ENCODE measurements around the gene TBL1Y. TPM values are rescaled to one million over a fixed set of nuclear protein-coding genes. Genes with fewer than 3 reads are reported as not detected.
A peak's percentile ranks its signal among the peaks of the same experiment; 100 is the strongest.

Gene TBL1Y
- total and polyA plus RNA-seq, 12 donors: 0.09 TPM; not detected in 11

GRCh38 chrY:7085606-7086005, 175.1 kb downstream of the TBL1Y start:
- TF ChIP-seq CTCF (IDR thresholded peaks at IDR 0.05): peak in 7 of 9 donors; percentile 41 to 73 (median 67)
- H3K4me1 ChIP-seq: no peaks in the 10 kb centered on the region
- no peak overlapping the region for H3K4me3 ChIP-seq
- intact Hi-C loops (cut with DNase I): loop anchor here in 5 of 10 donors (2.0 to 5.0 kb wide), 3 partner anchors 118 to 121 kb away; no protein-coding TSS in a partner anchor
- H3K27ac ChIP-seq: no peak overlapping the region
- no peaks in the 10 kb centered on the region for H3K27me3 ChIP-seq
- 0 to 1% methylated on average over 10 of the region's 10 CpGs for whole genome bisulfite sequencing, 2 donors
- DNase-seq (peak; percentile 39 to 66), ATAC-seq (peak in 4 of 8 donors; percentile 55 to 71 (median 62))
- no peaks in the 10 kb centered on the region for H3K36me3 ChIP-seq
- no peaks in the 10 kb centered on the region for H3K9me3 ChIP-seq

GRCh38 chrY:7092836-7093235, 182.3 kb downstream of the TBL1Y start:
- H3K27ac ChIP-seq: no peak overlapping the region
- WGBS, 2 donors: 30 to 44% methylated on average over 1 of the region's 1 CpG
- H3K36me3 ChIP-seq: no peaks in the 10 kb centered on the region
- intact Hi-C loops (cut with DNase I): no loop called here
- no peaks in the 10 kb centered on the region for H3K4me1 ChIP-seq
- no peak overlapping the region for H3K4me3 ChIP-seq
- no peak for DNase-seq
- peak in 4 of 9 donors; percentile 8 to 21 (median 14) for TF ChIP-seq CTCF (IDR thresholded peaks at IDR 0.05)
- ATAC-seq: no peak
- no peaks in the 10 kb centered on the region for H3K9me3 ChIP-seq
- no peaks in the 10 kb centered on the region for H3K27me3 ChIP-seq

GRCh38 chrY:7094365-7094764, 183.9 kb downstream of the TBL1Y start:
- no peaks in the 10 kb centered on the region for H3K4me1 ChIP-seq
- H3K9me3 ChIP-seq: no peaks in the 10 kb centered on the region
- no peak overlapping the region for H3K4me3 ChIP-seq
- H3K27me3 ChIP-seq: no peaks in the 10 kb centered on the region
- no peak for TF ChIP-seq CTCF (IDR thresholded peaks at IDR 0.05)
- no peak overlapping the region for H3K27ac ChIP-seq
- DNase-seq: no peak
- intact Hi-C loops (cut with DNase I): no loop called here
- WGBS, 2 donors: 96 to 97% methylated on average over 2 of the region's 2 CpGs
- no peaks in the 10 kb centered on the region for H3K36me3 ChIP-seq
- no peak for ATAC-seq

GRCh38 chrY:7097021-7097420, 186.5 kb downstream of the TBL1Y start:
- no peaks in the 10 kb centered on the region for H3K9me3 ChIP-seq
- no peak for ATAC-seq

More at GRCh38 chrY:7097021-7097420, 186.5 kb downstream of the TBL1Y start:
- no peak overlapping the region for H3K4me3 ChIP-seq
- H3K36me3 ChIP-seq: no peaks in the 10 kb centered on the region
- DNase-seq: no peak
- no peak overlapping the region for H3K27ac ChIP-seq
- H3K27me3 ChIP-seq: no peaks in the 10 kb centered on the region
- TF ChIP-seq CTCF (IDR thresholded peaks at IDR 0.05): no peak
- intact Hi-C loops (cut with DNase I): no loop called here
- H3K4me1 ChIP-seq: no peaks in the 10 kb centered on the region
- WGBS, 2 donors: 70 to 77% methylated on average over 3 of the region's 3 CpGs
